GM12865 (cell line): ENCODE measurements around the gene CCL13.

ENCODE experiments used
- DNase-seq: peaks from one replicate; pipeline ENCODE4 v3.0.0; 2010; ENCODE audit warnings: low read depth
- H3K4me3 ChIP-seq: 2 replicates; pipeline ENCODE4 v1.5.1; 2011; ENCODE audit warnings: mild to moderate bottlenecking, low read depth, low read length, control low read depth
- CTCF ChIP-seq: IDR thresholded peaks from 2 replicates; pipeline ENCODE4 v1.5.1; 2011; ENCODE audit warnings: low read length, control low read depth, low read depth, inconsistent platforms; ENCODE audit not compliant: insufficient read depth; ENCODE audit errors: missing control alignments

The CCL13 gene

GRCh38 chr17:34347063-34347462 lies 9.2 kb upstream of the CCL13 start:
- no peak for TF ChIP-seq CTCF
- DNase-seq, result no peak
- no peak overlapping the region for H3K4me3 ChIP-seq

- no peak overlapping the region for H3K4me3 ChIP-seq
- TF ChIP-seq CTCF, result no peak
- DNase-seq, result no peak
Observed at GRCh38 chr17:34349751-34350150, 6.5 kb upstream of the CCL13 start.

- TF ChIP-seq CTCF, result no peak
- no peak overlapping the region for H3K4me3 ChIP-seq
- no peak for DNase-seq
Observed at GRCh38 chr17:34351096-34351495, 5.2 kb upstream of the CCL13 start.

- no peak for DNase-seq
- TF ChIP-seq CTCF, result no peak
- H3K4me3 ChIP-seq, result no peak overlapping the region
Observed at GRCh38 chr17:34352191-34352590, 4.1 kb upstream of the CCL13 start.

GRCh38 chr17:34354637-34355036 lies 1.6 kb upstream of the CCL13 start:
- no peak for DNase-seq
- H3K4me3 ChIP-seq, result no peak overlapping the region
- no peak for TF ChIP-seq CTCF

- TF ChIP-seq CTCF, result no peak
- no peak for DNase-seq
- no peak overlapping the region for H3K4me3 ChIP-seq
Observed at GRCh38 chr17:34357398-34357797, 1.1 kb downstream of the CCL13 start.

GRCh38 chr17:34358631-34359030 lies 2.4 kb downstream of the CCL13 start:
- no peak for TF ChIP-seq CTCF
- DNase-seq, result no peak
- H3K4me3 ChIP-seq, result no peak overlapping the region
